ENCODE measurements around the gene ARL3. TPM values are rescaled to one million over a fixed set of nuclear protein-coding genes. Genes with fewer than 3 reads are reported as not detected.

ARL3 gene
- total and polyA plus RNA-seq, 2 donors (not counting 1 experiment from before 2014, with no cell fraction given): 10.6 to 22.9 TPM

DNA sequence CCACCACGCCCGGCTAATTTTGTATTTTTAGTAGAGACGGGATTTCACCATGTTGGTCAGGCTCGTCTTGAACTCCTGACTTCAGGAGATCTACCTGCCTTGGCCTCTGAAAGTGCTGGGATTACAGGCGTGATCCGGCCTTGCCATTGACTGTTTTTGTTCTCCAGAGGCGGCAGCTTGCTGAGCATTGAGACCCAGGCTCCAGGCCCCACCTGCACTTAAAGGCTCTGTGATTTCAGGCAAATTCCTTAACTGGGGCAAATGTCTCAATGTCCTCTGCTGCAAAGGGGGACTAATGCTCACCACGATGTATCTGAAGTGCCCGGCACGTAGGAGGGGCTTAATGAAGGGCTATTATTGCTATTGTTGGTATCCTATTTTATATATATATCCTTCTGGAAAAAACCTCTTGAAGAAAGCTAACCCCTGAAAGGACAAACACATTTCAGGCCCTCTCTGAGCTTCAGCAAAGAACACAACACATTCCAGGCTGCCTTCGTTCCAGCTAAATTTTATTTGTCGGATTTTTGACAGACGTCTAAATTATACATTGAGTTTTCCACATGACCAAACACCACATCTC lies 40.9 kb downstream of the ARL3 start:
- H3K4me1 ChIP-seq (ENCODE audit: control insufficient read depth, extremely low read depth, insufficient read depth, low read length): peaks cover 59% of the 10 kb centered on the region
- no peak overlapping the region for H2AFZ ChIP-seq (ENCODE audit: low read length)
- peak overlapping the region in 2 of 4 experiments; percentile 18 to 22 for H3K4me3 ChIP-seq (replicated peaks in 1 of 4; ENCODE audit: control extremely low read depth in 1 of 4, insufficient read depth in 1 of 4, low read depth in 3 of 4, low read length in 4 of 4)
- H3K79me2 ChIP-seq (ENCODE audit: control insufficient read depth, insufficient read depth, low read length): no peaks in the 10 kb centered on the region
- no peak for DNase-seq (ENCODE audit: low read depth in 2 of 2)
- TF ChIP-seq, protein P1, sequence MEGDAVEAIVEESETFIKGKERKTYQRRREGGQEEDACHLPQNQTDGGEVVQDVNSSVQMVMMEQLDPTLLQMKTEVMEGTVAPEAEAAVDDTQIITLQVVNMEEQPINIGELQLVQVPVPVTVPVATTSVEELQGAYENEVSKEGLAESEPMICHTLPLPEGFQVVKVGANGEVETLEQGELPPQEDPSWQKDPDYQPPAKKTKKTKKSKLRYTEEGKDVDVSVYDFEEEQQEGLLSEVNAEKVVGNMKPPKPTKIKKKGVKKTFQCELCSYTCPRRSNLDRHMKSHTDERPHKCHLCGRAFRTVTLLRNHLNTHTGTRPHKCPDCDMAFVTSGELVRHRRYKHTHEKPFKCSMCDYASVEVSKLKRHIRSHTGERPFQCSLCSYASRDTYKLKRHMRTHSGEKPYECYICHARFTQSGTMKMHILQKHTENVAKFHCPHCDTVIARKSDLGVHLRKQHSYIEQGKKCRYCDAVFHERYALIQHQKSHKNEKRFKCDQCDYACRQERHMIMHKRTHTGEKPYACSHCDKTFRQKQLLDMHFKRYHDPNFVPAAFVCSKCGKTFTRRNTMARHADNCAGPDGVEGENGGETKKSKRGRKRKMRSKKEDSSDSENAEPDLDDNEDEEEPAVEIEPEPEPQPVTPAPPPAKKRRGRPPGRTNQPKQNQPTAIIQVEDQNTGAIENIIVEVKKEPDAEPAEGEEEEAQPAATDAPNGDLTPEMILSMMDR (conservative IDR thresholded peaks at IDR 0.05 in 1 of 2, IDR thresholded peaks at IDR 0.05 in 1 of 2; ENCODE audit: low read depth in 1 of 2, low read length in 2 of 2): no peak
- no peak for TF ChIP-seq EZH2 (IDR thresholded peaks at IDR 0.05; ENCODE audit: low read length, missing control alignments)
- H3K9me3 ChIP-seq (ENCODE audit: control insufficient read depth, insufficient read depth, low read depth, low read length): no peaks in the 10 kb centered on the region
- no peak overlapping the region for H3K9ac ChIP-seq (ENCODE audit: insufficient read depth, low read length)
- H4K20me1 ChIP-seq (ENCODE audit: control insufficient read depth, extremely low read depth, insufficient read depth, low read length): no peaks in the 10 kb centered on the region
- peak overlapping the region; percentile 81 for H3K27ac ChIP-seq (ENCODE audit: insufficient read depth, low read length)
- H3K36me3 ChIP-seq (ENCODE audit: control insufficient read depth, insufficient read depth, low read length): no peaks in the 10 kb centered on the region
- peak overlapping the region; percentile 75 for H3K4me2 ChIP-seq (ENCODE audit: extremely low read depth, insufficient read depth, low read length)
- H3K27me3 ChIP-seq (ENCODE audit: control insufficient read depth, insufficient read depth, low read length): no peaks in the 10 kb centered on the region

DNA sequence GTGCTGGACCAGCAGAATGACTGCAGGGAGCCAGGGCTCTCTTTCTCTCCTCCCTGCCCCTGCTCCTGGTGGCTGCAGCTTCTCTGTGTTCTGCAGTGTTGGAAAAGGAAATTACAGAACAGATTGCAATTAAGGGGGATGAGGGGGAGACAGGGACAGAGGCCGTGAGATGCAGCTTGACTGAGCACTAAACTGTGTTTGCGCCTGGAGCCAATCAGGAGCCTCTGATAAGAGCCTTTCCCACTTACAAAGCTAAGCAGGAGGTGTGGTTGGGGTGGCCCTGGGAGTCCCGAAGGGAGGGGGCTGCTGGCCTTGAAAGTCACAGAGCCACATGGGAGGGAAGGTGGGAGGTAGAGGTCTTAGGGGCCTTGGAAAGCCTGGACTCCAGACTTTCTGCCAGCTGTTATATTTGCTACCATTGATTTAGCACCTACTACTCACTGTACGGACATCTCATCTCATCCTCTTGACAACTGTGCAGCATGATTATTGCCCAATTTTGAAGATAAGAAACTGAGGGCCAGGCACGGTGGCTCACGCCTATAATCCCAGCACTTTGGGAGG lies 43.2 kb downstream of the ARL3 start:
- Histone ChIP-seq H3K4me2 (ENCODE audit: extremely low read depth, insufficient read depth, low read length) (no peak overlapping the region), H4K20me1 (ENCODE audit: control insufficient read depth, extremely low read depth, insufficient read depth, low read length) (no peaks in the 10 kb centered on the region), H3K9me3 (ENCODE audit: control insufficient read depth, insufficient read depth, low read depth, low read length) (no peaks in the 10 kb centered on the region), H2AFZ (ENCODE audit: low read length) (no peak overlapping the region), H3K4me3 (replicated peaks in 1 of 4; ENCODE audit: control extremely low read depth in 1 of 4, insufficient read depth in 1 of 4, low read depth in 3 of 4, low read length in 4 of 4) (no peak overlapping the region), H3K4me1 (ENCODE audit: control insufficient read depth, extremely low read depth, insufficient read depth, low read length) (peaks cover 42% of the 10 kb centered on the region), H3K79me2 (ENCODE audit: control insufficient read depth, insufficient read depth, low read length) (no peaks in the 10 kb centered on the region), H3K36me3 (ENCODE audit: control insufficient read depth, insufficient read depth, low read length) (no peaks in the 10 kb centered on the region), H3K27ac (ENCODE audit: insufficient read depth, low read length) (no peak overlapping the region), H3K9ac (ENCODE audit: insufficient read depth, low read length) (no peak overlapping the region), H3K27me3 (ENCODE audit: control insufficient read depth, insufficient read depth, low read length) (no peaks in the 10 kb centered on the region)
- DNase-seq (ENCODE audit: low read depth in 2 of 2): no peak
- no peak for TF ChIP-seq EZH2 (IDR thresholded peaks at IDR 0.05; ENCODE audit: low read length, missing control alignments)
- TF ChIP-seq, protein P1 (conservative IDR thresholded peaks at IDR 0.05 in 1 of 2, IDR thresholded peaks at IDR 0.05 in 1 of 2; ENCODE audit: low read depth in 1 of 2, low read length in 2 of 2): no peak

DNA sequence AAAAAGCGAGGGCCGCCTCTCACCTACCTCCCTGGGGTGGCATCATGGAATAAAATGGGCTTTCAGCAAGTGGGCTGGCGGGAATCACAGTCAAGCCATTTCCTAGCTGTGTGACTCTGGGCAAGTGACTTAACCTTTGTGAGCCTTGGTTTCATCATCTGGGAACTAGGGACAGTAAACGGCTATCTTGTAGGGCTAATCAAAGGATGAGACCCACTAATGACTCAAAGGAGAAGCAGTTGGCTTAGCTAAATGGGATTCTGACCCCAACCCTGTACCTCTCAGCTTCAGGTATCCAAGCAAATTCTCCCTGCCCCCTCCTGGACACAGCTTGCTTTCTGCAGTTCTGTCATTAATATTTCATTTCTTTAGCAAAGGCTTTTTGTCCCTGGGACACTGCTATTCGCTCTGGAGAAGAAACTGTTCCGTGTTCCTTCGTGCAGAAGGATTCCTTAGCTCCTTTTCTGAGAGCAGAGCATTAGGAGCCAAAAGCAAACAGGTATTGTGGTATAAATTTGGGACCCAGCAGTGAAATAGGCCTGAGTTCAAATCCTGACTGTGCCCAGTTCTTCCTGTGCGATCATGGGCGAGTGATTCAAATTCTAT lies 44.0 kb downstream of the ARL3 start:
- Histone ChIP-seq H3K9me3 (ENCODE audit: control insufficient read depth, insufficient read depth, low read depth, low read length) (no peaks in the 10 kb centered on the region), H4K20me1 (ENCODE audit: control insufficient read depth, extremely low read depth, insufficient read depth, low read length) (no peaks in the 10 kb centered on the region), H3K79me2 (ENCODE audit: control insufficient read depth, insufficient read depth, low read length) (no peaks in the 10 kb centered on the region), H3K27ac (ENCODE audit: insufficient read depth, low read length) (no peak overlapping the region), H3K9ac (ENCODE audit: insufficient read depth, low read length) (no peak overlapping the region), H3K4me3 (replicated peaks in 1 of 4; ENCODE audit: control extremely low read depth in 1 of 4, insufficient read depth in 1 of 4, low read depth in 3 of 4, low read length in 4 of 4) (no peak overlapping the region), H3K4me2 (ENCODE audit: extremely low read depth, insufficient read depth, low read length) (no peak overlapping the region), H2AFZ (ENCODE audit: low read length) (no peak overlapping the region), H3K36me3 (ENCODE audit: control insufficient read depth, insufficient read depth, low read length) (no peaks in the 10 kb centered on the region), H3K27me3 (ENCODE audit: control insufficient read depth, insufficient read depth, low read length) (no peaks in the 10 kb centered on the region), H3K4me1 (ENCODE audit: control insufficient read depth, extremely low read depth, insufficient read depth, low read length) (peaks cover 38% of the 10 kb centered on the region)
- DNase-seq (ENCODE audit: low read depth in 2 of 2): no peak
- TF ChIP-seq, protein P1 (conservative IDR thresholded peaks at IDR 0.05 in 1 of 2, IDR thresholded peaks at IDR 0.05 in 1 of 2; ENCODE audit: low read depth in 1 of 2, low read length in 2 of 2): peak in 1 of 2 donors; percentile 0
- TF ChIP-seq EZH2 (IDR thresholded peaks at IDR 0.05; ENCODE audit: low read length, missing control alignments): no peak
